Mesenchymal stem cell (in vitro differentiated cells and primary cell): Measurements from ENCODE around the gene PARD3B.
"Not testable (repeated sequence)": the region's sequence is repeated elsewhere in the genome, so short reads cannot be mapped to it uniquely, and the experiment has no call there.

ENCODE experiments used
- DNase-seq: peaks from one replicate; pipeline ENCODE4 v3.0.0-alpha.2; 2013
- H2AFZ ChIP-seq: one replicate; pipeline ENCODE4 v1.6.1; 2013; ENCODE audit warnings: low read depth, mild to moderate bottlenecking, control low read depth, inconsistent platforms, low read length, moderate library complexity
- H2AK5ac ChIP-seq: 2 replicates; pipeline ENCODE4 v1.6.1; 2013; ENCODE audit warnings: low read length, moderate library complexity, mild to moderate bottlenecking, inconsistent platforms; ENCODE audit not compliant: severe bottlenecking
- H2BK120ac ChIP-seq: one replicate; pipeline ENCODE4 v1.6.1; 2013; ENCODE audit warnings: low read depth, mild to moderate bottlenecking, inconsistent platforms, low read length, moderate library complexity
- H2BK12ac ChIP-seq, 2 experiments: one replicate each; pipeline ENCODE4 v1.6.1; 2013; ENCODE audit warnings: inconsistent platforms in 2 of 2, low read length in 2 of 2, mild to moderate bottlenecking in 2 of 2, moderate library complexity in 2 of 2, control low read depth in 1 of 2
- H2BK15ac ChIP-seq: one replicate; pipeline ENCODE4 v1.6.1; 2013; ENCODE audit warnings: mild to moderate bottlenecking, low read depth, inconsistent platforms; ENCODE audit not compliant: poor library complexity, severe bottlenecking
- H2BK5ac ChIP-seq: 2 replicates; pipeline ENCODE4 v1.6.1; 2013; ENCODE audit warnings: low read depth, mild to moderate bottlenecking, low read length, control low read depth, inconsistent platforms; ENCODE audit not compliant: poor library complexity, severe bottlenecking
- H3K14ac ChIP-seq, 2 experiments: one replicate each; pipeline ENCODE4 v1.6.1; 2013; ENCODE audit warnings: inconsistent platforms in 2 of 2, low read length in 2 of 2, control low read depth in 1 of 2, mild to moderate bottlenecking in 1 of 2, moderate library complexity in 1 of 2
- H3K18ac ChIP-seq, 2 experiments: one replicate each; pipeline ENCODE4 v1.6.1; 2013; ENCODE audit warnings: inconsistent platforms in 2 of 2, low read length in 2 of 2, control low read depth in 1 of 2, low read depth in 1 of 2, mild to moderate bottlenecking in 1 of 2
- H3K23ac ChIP-seq, 2 experiments: one replicate each; pipeline ENCODE4 v1.6.1; 2013; ENCODE audit warnings: inconsistent platforms in 2 of 2, low read length in 2 of 2, mild to moderate bottlenecking in 2 of 2, moderate library complexity in 2 of 2, control low read depth in 1 of 2
- H3K27ac ChIP-seq: 2 replicates; pipeline ENCODE4 v1.5.1; 2013; ENCODE audit warnings: mild to moderate bottlenecking, moderate library complexity, low read length, control low read depth, inconsistent platforms; ENCODE audit not compliant: poor library complexity, severe bottlenecking
- H3K27me3 ChIP-seq, 2 experiments: 2 replicates each; pipeline versions ENCODE4 v1.6.1 to v1.7.0; 2013; ENCODE audit warnings: low read length in 2 of 2, mild to moderate bottlenecking in 2 of 2, moderate library complexity in 2 of 2, control low read depth in 1 of 2, inconsistent platforms in 1 of 2; ENCODE audit not compliant: control insufficient read depth in 1 of 2, insufficient read depth in 1 of 2
- H3K36me3 ChIP-seq, 2 experiments: 2 replicates each; pipeline versions ENCODE4 v1.6.1 to v1.7.0; 2013; ENCODE audit warnings: low read length in 2 of 2, control low read depth in 1 of 2, inconsistent platforms in 1 of 2, low read depth in 1 of 2, mild to moderate bottlenecking in 1 of 2; ENCODE audit not compliant: insufficient read depth in 2 of 2, control insufficient read depth in 1 of 2
- H3K4ac ChIP-seq, 2 experiments: one replicate each; pipeline ENCODE4 v1.6.1; 2013; ENCODE audit warnings: inconsistent platforms in 2 of 2, low read length in 2 of 2, mild to moderate bottlenecking in 2 of 2, moderate library complexity in 2 of 2, control low read depth in 1 of 2, low read depth in 1 of 2
- H3K4me1 ChIP-seq: 2 replicates; pipeline ENCODE4 v1.6.1; 2013; ENCODE audit warnings: low read depth, low read length, control low read depth; ENCODE audit not compliant: control insufficient read depth, insufficient read depth
- H3K4me2 ChIP-seq: 2 replicates; pipeline ENCODE4 v1.6.1; 2013; ENCODE audit warnings: low read length, mild to moderate bottlenecking, inconsistent platforms; ENCODE audit not compliant: poor library complexity, severe bottlenecking
- H3K4me3 ChIP-seq, 2 experiments: 2 replicates each; pipeline versions ENCODE4 v1.5.1 to v1.7.0; 2013; ENCODE audit warnings: low read length in 2 of 2, mild to moderate bottlenecking in 2 of 2, control low read depth in 1 of 2, low read depth in 1 of 2; ENCODE audit not compliant: insufficient read depth in 1 of 2
- H3K79me1 ChIP-seq: replicated peaks from 2 replicates; pipeline ENCODE4 v1.6.1; 2013; ENCODE audit warnings: mild to moderate bottlenecking, control low read depth, low read length, inconsistent platforms; ENCODE audit not compliant: poor library complexity, severe bottlenecking
- H3K9ac ChIP-seq: 2 replicates; pipeline ENCODE4 v1.7.0; 2013; ENCODE audit warnings: mild to moderate bottlenecking, low read length, moderate library complexity
- H3K9me3 ChIP-seq: 2 replicates; pipeline ENCODE4 v1.7.0; 2013; ENCODE audit warnings: mild to moderate bottlenecking, low read length; ENCODE audit not compliant: control insufficient read depth
- H4K8ac ChIP-seq: one replicate; pipeline ENCODE4 v1.6.1; 2013; ENCODE audit warnings: inconsistent platforms, mild to moderate bottlenecking, low read length, moderate library complexity
- H4K91ac ChIP-seq: one replicate; pipeline ENCODE4 v1.6.1; 2013; ENCODE audit warnings: mild to moderate bottlenecking, low read length, inconsistent platforms
- WGBS: methylation state at CpG from one replicate; pipeline ENCODE4 v1.1.7; 2013; ENCODE audit warnings: mixed read lengths; 5-methylcytosine and 5-hydroxymethylcytosine counted together

Gene PARD3B

DNA sequence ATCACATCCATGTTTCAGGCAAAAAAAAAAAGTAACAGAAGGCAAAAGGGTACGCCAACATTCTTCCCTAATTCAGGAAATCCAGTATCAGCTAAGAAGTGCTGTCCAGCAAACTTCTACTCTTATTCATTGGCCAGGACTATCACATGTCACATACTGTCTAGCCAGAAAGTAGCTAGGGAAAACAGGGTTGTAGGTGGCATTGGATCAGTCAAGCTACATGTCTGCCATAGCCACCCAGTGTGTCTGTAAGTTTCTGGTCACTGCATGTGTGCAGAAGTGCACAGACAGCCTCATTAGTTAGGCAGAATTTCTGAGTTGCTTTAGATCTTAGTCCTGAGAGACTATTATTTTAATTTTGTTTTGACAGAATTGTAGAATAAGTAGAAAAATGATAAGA, 671.7 kb downstream of the PARD3B start:
- Histone ChIP-seq H3K4ac (no peak overlapping the region), H2BK15ac (no peak overlapping the region), H4K91ac (no peak overlapping the region), H2BK12ac (no peak overlapping the region), H2AK5ac (no peak overlapping the region), H4K8ac (no peak overlapping the region), H3K27ac (no peak overlapping the region), H3K4me1 (peaks cover 2% of the 10 kb centered on the region), H3K9me3 (no peaks in the 10 kb centered on the region), H3K27me3 (no peaks in the 10 kb centered on the region), H3K36me3 (no peaks in the 10 kb centered on the region), H3K18ac (no peak overlapping the region), H3K4me3 (no peak overlapping the region), H3K23ac (no peak overlapping the region), H3K9ac (no peak overlapping the region), H2AFZ (no peak overlapping the region), H3K4me2 (no peak overlapping the region), H3K79me1 (no peaks in the 10 kb centered on the region), H3K14ac (no peak overlapping the region), H2BK5ac (no peak overlapping the region), H2BK120ac (no peak overlapping the region)
- DNase-seq, result no peak
- 100% methylated on average over 1 of the region's 1 CpG for WGBS

DNA sequence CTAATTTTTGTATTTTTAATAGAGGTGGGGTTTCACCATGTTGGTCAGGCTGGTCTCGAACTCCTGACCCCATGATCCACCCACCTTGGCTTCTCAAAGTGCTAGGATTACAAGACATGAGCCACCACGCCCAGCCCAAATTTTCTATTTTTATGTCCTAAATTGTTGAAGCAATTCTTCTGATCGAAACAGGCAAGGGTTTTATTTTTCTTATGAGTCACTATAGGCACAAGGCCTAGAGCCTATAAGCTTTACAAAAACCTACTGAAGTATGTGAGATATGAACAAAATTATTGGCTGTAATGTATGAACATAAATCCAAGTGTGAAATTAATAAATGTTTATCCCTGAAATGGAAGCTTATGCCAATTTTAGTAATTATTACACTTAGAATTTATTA, 672.8 kb downstream of the PARD3B start:
- H3K14ac ChIP-seq, result no peak overlapping the region
- no peak overlapping the region for H4K8ac ChIP-seq
- H3K9ac ChIP-seq, result no peak overlapping the region
- WGBS, result 100% methylated on average over 1 of the region's 3 CpGs
- no peak overlapping the region for H2AK5ac ChIP-seq
- no peaks in the 10 kb centered on the region for H3K27me3 ChIP-seq
- no peak overlapping the region for H2AFZ ChIP-seq
- no peaks in the 10 kb centered on the region for H3K36me3 ChIP-seq
- DNase-seq, result no peak
- H2BK12ac ChIP-seq, result no peak overlapping the region
- H3K27ac ChIP-seq, result no peak overlapping the region
- H4K91ac ChIP-seq, result no peak overlapping the region
- no peak overlapping the region for H3K4ac ChIP-seq
- H3K23ac ChIP-seq, result no peak overlapping the region
- H3K4me2 ChIP-seq, result no peak overlapping the region
- H2BK5ac ChIP-seq, result no peak overlapping the region
- no peak overlapping the region for H2BK120ac ChIP-seq
- no peak overlapping the region for H3K4me3 ChIP-seq
- H3K79me1 ChIP-seq, result no peaks in the 10 kb centered on the region
- H3K18ac ChIP-seq, result no peak overlapping the region
- peaks cover 2% of the 10 kb centered on the region for H3K4me1 ChIP-seq
- no peaks in the 10 kb centered on the region for H3K9me3 ChIP-seq
- no peak overlapping the region for H2BK15ac ChIP-seq

DNA sequence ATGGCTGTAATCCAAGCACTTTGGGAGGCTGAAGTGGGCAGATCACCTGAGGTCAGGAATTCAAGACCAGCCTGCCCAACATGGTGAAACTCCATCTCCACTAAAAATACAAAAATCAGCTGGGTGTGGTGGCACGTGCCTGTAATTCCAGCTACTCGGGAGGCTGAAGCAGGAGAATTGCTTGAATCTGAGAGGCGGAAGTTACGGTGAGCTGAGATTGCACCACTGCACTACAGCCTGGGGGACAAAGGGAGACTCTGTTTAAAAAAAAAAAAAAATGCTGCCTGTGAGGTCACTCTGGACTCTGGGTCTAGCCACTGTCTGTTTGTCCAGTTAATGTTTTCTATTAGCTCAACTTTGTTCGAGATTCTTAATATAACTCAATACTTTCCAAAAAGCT, 673.5 kb downstream of the PARD3B start:
- not testable (repeated sequence) for H2AK5ac ChIP-seq, H3K27me3 ChIP-seq, H2BK15ac ChIP-seq, H3K4me1 ChIP-seq, H2BK120ac ChIP-seq, H2BK12ac ChIP-seq, H3K27ac ChIP-seq, H3K4ac ChIP-seq, H3K4me3 ChIP-seq, H3K14ac ChIP-seq, H4K8ac ChIP-seq, H3K9ac ChIP-seq, H2BK5ac ChIP-seq, H4K91ac ChIP-seq, H3K79me1 ChIP-seq, H2AFZ ChIP-seq, H3K18ac ChIP-seq, H3K23ac ChIP-seq, H3K4me2 ChIP-seq, H3K36me3 ChIP-seq, H3K9me3 ChIP-seq, DNase-seq
- WGBS, result 98% methylated on average over 4 of the region's 5 CpGs

DNA sequence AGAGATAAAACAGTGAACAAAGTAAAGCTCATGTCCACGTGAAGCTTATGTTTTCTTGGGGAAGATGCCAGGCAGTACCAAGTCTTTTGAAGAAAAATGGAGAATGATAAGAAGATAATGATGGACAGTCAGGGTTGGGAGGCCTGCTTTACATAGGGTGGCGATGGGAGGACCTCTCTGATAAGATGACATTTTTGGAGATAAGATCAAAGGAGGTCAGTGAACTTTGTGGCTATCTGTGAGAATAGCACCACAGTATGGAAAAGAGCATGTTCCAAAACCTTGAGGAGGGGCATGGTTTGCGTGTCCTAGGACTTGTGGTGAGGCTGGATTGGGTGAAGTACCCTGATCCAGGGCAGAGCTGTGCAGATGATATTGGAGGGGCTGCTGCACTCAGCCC, 675.3 kb downstream of the PARD3B start:
- Histone ChIP-seq H3K4me3 (no peak overlapping the region), H3K23ac (no peak overlapping the region), H4K8ac (no peak overlapping the region), H3K9me3 (no peaks in the 10 kb centered on the region), H3K27ac (no peak overlapping the region), H3K9ac (no peak overlapping the region), H2BK15ac (no peak overlapping the region), H3K14ac (no peak overlapping the region), H2BK5ac (no peak overlapping the region), H3K4me1 (peaks cover 2% of the 10 kb centered on the region), H4K91ac (no peak overlapping the region), H3K27me3 (no peaks in the 10 kb centered on the region), H2AFZ (no peak overlapping the region), H2BK12ac (no peak overlapping the region), H3K79me1 (no peaks in the 10 kb centered on the region), H2BK120ac (no peak overlapping the region), H2AK5ac (no peak overlapping the region), H3K36me3 (no peaks in the 10 kb centered on the region), H3K4ac (no peak overlapping the region), H3K4me2 (no peak overlapping the region), H3K18ac (no peak overlapping the region)
- WGBS, result 57% methylated on average over 3 of the region's 3 CpGs
- DNase-seq, result no peak
